Lower leg skin (tissue), 4 donors: ENCODE results near the gene ZNF91. TPM values are rescaled to one million over a fixed set of nuclear protein-coding genes. Genes with fewer than 3 reads are reported as not detected.

Experiments used
- DNase-seq, 2 donors: peaks; one replicate each; pipeline ENCODE4 v3.0.0-alpha.2; 2019; ENCODE audit warnings: low spot score in 2 of 2
- H3K4me3 ChIP-seq: fragments of 200-600 bp; sonication (generic); 2 replicates; pipeline ENCODE4 v1.5.1; 2017; ENCODE audit warnings: mild to moderate bottlenecking, low read depth; ENCODE audit not compliant: poor library complexity, severe bottlenecking
- CTCF ChIP-seq, 3 donors: fragments of 450-650 bp; IDR thresholded peaks; one replicate each; pipeline ENCODE4 v1.5.1; 2016; ENCODE audit warnings: antibody characterized with exemption in 3 of 3, mild to moderate bottlenecking in 3 of 3, moderate library complexity in 2 of 3
- POLR2A ChIP-seq, 2 donors: fragments of 450-650 bp; IDR thresholded peaks; one replicate each; pipeline ENCODE4 v1.6.1; 2016 to 2017; ENCODE audit warnings: antibody characterized with exemption in 2 of 2, mild to moderate bottlenecking in 1 of 2, moderate library complexity in 1 of 2
- WGBS, 2 donors: methylation state at CpG; one replicate each; pipeline ENCODE4 v1.1.5; 2018; 5-methylcytosine and 5-hydroxymethylcytosine counted together
- intact Hi-C: fragments of 100-400 bp; cut with DNase I; formaldehyde crosslinking; loops from one replicate; pipeline ENCODE4 v1.15.0; 2023; ENCODE audit warnings: low total_unique reads
- total RNA-seq, 4 donors: library from RNA; depleted of rRNA; stranded (reverse); fragments of >200 nt; gene quantifications; one replicate each; pipeline ENCODE4 v1.1.0, GENCODE V29; 2016

The ZNF91 gene
- total RNA-seq, 4 donors from 2014 or later: 36.7 to 82.9 (median 50.7) TPM

GRCh38 chr19:23394511-23394910, 760 bp downstream of the ZNF91 start:
- TF ChIP-seq POLR2A (IDR thresholded peaks at IDR 0.05): no peak
- TF ChIP-seq CTCF (IDR thresholded peaks at IDR 0.05): no peak
- no peak for DNase-seq
- H3K4me3 ChIP-seq: peak overlapping the region; percentile 77
- intact Hi-C loops: no loop called here
- WGBS, 2 donors: 1 to 2% methylated on average over 11 of the region's 11 CpGs

DNA sequence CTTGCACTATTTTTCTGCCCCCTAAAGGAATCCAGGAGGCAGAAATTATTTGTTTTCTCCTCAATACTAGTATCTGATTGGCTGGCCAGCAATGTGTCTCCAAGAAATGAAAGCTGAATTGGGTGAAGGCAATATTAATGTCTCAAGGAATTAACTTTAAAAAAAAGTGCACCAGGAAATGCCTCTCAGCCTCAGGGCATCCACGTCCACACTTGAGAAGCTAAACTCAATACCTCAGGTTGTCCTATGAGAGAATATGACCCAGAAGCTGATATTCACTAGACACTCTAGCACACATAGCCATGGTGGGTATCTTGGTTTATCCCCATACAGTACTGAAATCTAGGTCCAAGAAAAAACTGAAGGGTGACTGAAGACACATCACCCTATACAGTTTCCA, 2.1 kb downstream of the ZNF91 start:
- DNase-seq: no peak
- intact Hi-C loops: no loop called here
- WGBS, 2 donors: 54 to 57% methylated on average over 1 of the region's 1 CpG
- no peak for TF ChIP-seq CTCF (IDR thresholded peaks at IDR 0.05)
- no peak for TF ChIP-seq POLR2A (IDR thresholded peaks at IDR 0.05)
- no peak overlapping the region for H3K4me3 ChIP-seq

- no peak for DNase-seq
- intact Hi-C loops: no loop called here
- no peak overlapping the region for H3K4me3 ChIP-seq
- TF ChIP-seq CTCF (IDR thresholded peaks at IDR 0.05): no peak
- TF ChIP-seq POLR2A (IDR thresholded peaks at IDR 0.05): no peak
These were observed 4.0 kb downstream of the ZNF91 start for GRCh38 chr19:23391236-23391635.

GRCh38 chr19:23385404-23385803, 9.9 kb downstream of the ZNF91 start:
- DNase-seq: no peak
- intact Hi-C loops: no loop called here
- H3K4me3 ChIP-seq: no peak overlapping the region
- WGBS, 2 donors: 76 to 90% methylated on average over 4 of the region's 4 CpGs
- TF ChIP-seq POLR2A (IDR thresholded peaks at IDR 0.05) (no peak), CTCF (IDR thresholded peaks at IDR 0.05) (no peak)

GRCh38 chr19:23384858-23385257, 10.4 kb downstream of the ZNF91 start:
- TF ChIP-seq POLR2A (IDR thresholded peaks at IDR 0.05): no peak
- TF ChIP-seq CTCF (IDR thresholded peaks at IDR 0.05): no peak
- no peak overlapping the region for H3K4me3 ChIP-seq
- no peak for DNase-seq
- WGBS, 2 donors: 96 to 98% methylated on average over 12 of the region's 12 CpGs
- intact Hi-C loops: loop anchor here (5.0 kb wide), 1 partner anchor 532 kb away; no protein-coding TSS in a partner anchor

- H3K4me3 ChIP-seq: no peak overlapping the region
- no peak for DNase-seq
- no peak for TF ChIP-seq CTCF (IDR thresholded peaks at IDR 0.05)
- TF ChIP-seq POLR2A (IDR thresholded peaks at IDR 0.05): no peak
- 97% methylated on average over 12 of the region's 12 CpGs for WGBS, 2 donors
- intact Hi-C loops: loop anchor here (5.0 kb wide), 1 partner anchor 533 kb away; no protein-coding TSS in a partner anchor
These were observed 11.1 kb downstream of the ZNF91 start for GRCh38 chr19:23384166-23384565.
